ENCODE measurements around the gene WIPF2. TPM values are rescaled to one million over a fixed set of nuclear protein-coding genes. Genes with fewer than 3 reads are reported as not detected.

Gene WIPF2
- total RNA-seq, 2 experiments from 2014 or later: 18.4 to 23.6 TPM

GRCh38 chr17:40315206-40315605, 96.1 kb downstream of the WIPF2 start:
- intact Hi-C loops (cut with DNase I, micrococcal nuclease): no loop called here
- Mint-ChIP-seq H3K36me3 (ENCODE audit: low read depth) (peaks cover 2% of the 10 kb centered on the region), H3K27ac (no peak overlapping the region), H3K4me3 (no peak overlapping the region), H3K27me3 (no peaks in the 10 kb centered on the region), H3K9me3 (ENCODE audit: low read depth) (no peaks in the 10 kb centered on the region), H3K4me1 (peaks cover 63% of the 10 kb centered on the region)
- DNase-seq (no peak), ATAC-seq (no peak)
- ChIA-PET POLR2A (interaction anchor here (0.6 to 0.8 kb wide), 2 partner anchors 229 to 247 kb away, joined by 3 read pairs; no protein-coding TSS in a partner anchor), CTCF (interaction anchor here (0.6 to 3.3 kb wide), 8 partner anchors 8 to 239 kb away, joined by 3 to 25 read pairs (median 4); no protein-coding TSS in a partner anchor)

GRCh38 chr17:40315678-40316570, 96.8 kb downstream of the WIPF2 start:
- no peak for ATAC-seq
- H3K27ac Mint-ChIP-seq: no peak overlapping the region
- intact Hi-C loops (cut with DNase I, micrococcal nuclease): no loop called here

GRCh38 chr17:40316571-40317344, 97.7 kb downstream of the WIPF2 start:
- DNase-seq (no peak), ATAC-seq (no peak)
- POLR2A ChIA-PET: interaction anchor here (0.5 to 1.0 kb wide), 4 partner anchors 10 to 115 kb away, joined by 3 to 5 read pairs (median 4); no protein-coding TSS in a partner anchor
- H3K27me3 Mint-ChIP-seq: no peaks in the 10 kb centered on the region
- peaks cover 70% of the 10 kb centered on the region for H3K4me1 Mint-ChIP-seq
- H3K9me3 Mint-ChIP-seq (ENCODE audit: low read depth): no peaks in the 10 kb centered on the region
- H3K27ac Mint-ChIP-seq: no peak overlapping the region
- CTCF ChIA-PET: interaction anchor here (0.6 to 3.3 kb wide), 14 partner anchors 9 to 231 kb away, joined by 3 to 25 read pairs (median 4); partner anchors contain the start of gene CDC6
- H3K36me3 Mint-ChIP-seq (ENCODE audit: low read depth): peaks cover 2% of the 10 kb centered on the region
- intact Hi-C loops (cut with DNase I, micrococcal nuclease): no loop called here
- H3K4me3 Mint-ChIP-seq: peak overlapping the region; percentile 85

More at GRCh38 chr17:40315678-40316570, 96.8 kb downstream of the WIPF2 start:
- peaks cover 66% of the 10 kb centered on the region for H3K4me1 Mint-ChIP-seq
- ChIA-PET CTCF (interaction anchor here (0.6 to 3.3 kb wide), 9 partner anchors 8 to 240 kb away, joined by 3 to 25 read pairs (median 3); no protein-coding TSS in a partner anchor), POLR2A (interaction anchor here (0.5 to 0.8 kb wide), 3 partner anchors 27 to 246 kb away, joined by 3 read pairs; no protein-coding TSS in a partner anchor)
- no peaks in the 10 kb centered on the region for H3K9me3 Mint-ChIP-seq (ENCODE audit: low read depth)
- H3K36me3 Mint-ChIP-seq (ENCODE audit: low read depth): peaks cover 2% of the 10 kb centered on the region
- no peak overlapping the region for H3K4me3 Mint-ChIP-seq
- H3K27me3 Mint-ChIP-seq: no peaks in the 10 kb centered on the region
- DNase-seq: no peak

GRCh38 chr17:40317345-40317873, 98.3 kb downstream of the WIPF2 start:
- intact Hi-C loops (cut with DNase I, micrococcal nuclease): no loop called here
- H3K4me3 Mint-ChIP-seq: peak overlapping the region; percentile 85
- peak overlapping the region; percentile 53 for H3K27ac Mint-ChIP-seq
- H3K9me3 Mint-ChIP-seq (ENCODE audit: low read depth): no peaks in the 10 kb centered on the region
- peaks cover 70% of the 10 kb centered on the region for H3K4me1 Mint-ChIP-seq
- H3K27me3 Mint-ChIP-seq: no peaks in the 10 kb centered on the region
- no peak for ATAC-seq
- ChIA-PET CTCF (interaction anchor here (0.6 to 3.3 kb wide), 14 partner anchors 9 to 231 kb away, joined by 3 to 25 read pairs (median 4); partner anchors contain the start of gene CDC6), POLR2A (interaction anchor here (0.6 to 1.0 kb wide), 4 partner anchors 10 to 177 kb away, joined by 3 to 5 read pairs (median 4); no protein-coding TSS in a partner anchor)
- peaks cover 3% of the 10 kb centered on the region for H3K36me3 Mint-ChIP-seq (ENCODE audit: low read depth)
- DNase-seq: peak; percentile 72

GRCh38 chr17:40317880-40318829, 99.1 kb downstream of the WIPF2 start:
- no peaks in the 10 kb centered on the region for H3K9me3 Mint-ChIP-seq (ENCODE audit: low read depth)
- peaks cover 75% of the 10 kb centered on the region for H3K4me1 Mint-ChIP-seq
- ATAC-seq (peak; percentile 72), DNase-seq (peak; percentile 96)
- H3K36me3 Mint-ChIP-seq (ENCODE audit: low read depth): peaks cover 3% of the 10 kb centered on the region
- CTCF ChIA-PET: interaction anchor here (0.5 to 3.3 kb wide), 17 partner anchors 8 to 1793 kb away, joined by 3 to 25 read pairs (median 4); no protein-coding TSS in a partner anchor
- H3K27me3 Mint-ChIP-seq: no peaks in the 10 kb centered on the region
- H3K27ac Mint-ChIP-seq: peak overlapping the region; percentile 91
- POLR2A ChIA-PET: interaction anchor here (0.6 to 1.1 kb wide), 4 partner anchors 23 to 178 kb away, joined by 3 to 4 read pairs (median 3); no protein-coding TSS in a partner anchor
- intact Hi-C loops (cut with DNase I, micrococcal nuclease): loop anchor here (1.0 to 2.0 kb wide), 4 partner anchors 23 to 219 kb away; partner anchors contain the start of gene CDC6 (in 2 of the 2)
- H3K4me3 Mint-ChIP-seq: peak overlapping the region; percentile 85

GRCh38 chr17:40318830-40319391, 99.8 kb downstream of the WIPF2 start:
- H3K27me3 Mint-ChIP-seq: no peaks in the 10 kb centered on the region
- H3K9me3 Mint-ChIP-seq (ENCODE audit: low read depth): no peaks in the 10 kb centered on the region
- ATAC-seq: no peak
- DNase-seq: peak; percentile 40
- intact Hi-C loops (cut with DNase I, micrococcal nuclease): loop anchor here (1.0 to 2.0 kb wide), 4 partner anchors 22 to 220 kb away; partner anchors contain the start of gene CDC6 (in 2 of the 2)
- H3K4me1 Mint-ChIP-seq: peaks cover 77% of the 10 kb centered on the region
- ChIA-PET POLR2A (interaction anchor here (0.9 to 1.1 kb wide), 2 partner anchors 29 to 214 kb away, joined by 3 read pairs; no protein-coding TSS in a partner anchor), CTCF (interaction anchor here (0.5 to 2.6 kb wide), 8 partner anchors 9 to 1793 kb away, joined by 3 to 11 read pairs (median 4); no protein-coding TSS in a partner anchor)
- H3K27ac Mint-ChIP-seq: peak overlapping the region; percentile 91
- peaks cover 3% of the 10 kb centered on the region for H3K36me3 Mint-ChIP-seq (ENCODE audit: low read depth)
- H3K4me3 Mint-ChIP-seq: peak overlapping the region; percentile 85

- Mint-ChIP-seq H3K9me3 (ENCODE audit: low read depth) (no peaks in the 10 kb centered on the region), H3K4me1 (peaks cover 77% of the 10 kb centered on the region), H3K36me3 (ENCODE audit: low read depth) (peaks cover 3% of the 10 kb centered on the region), H3K4me3 (peak overlapping the region; percentile 85), H3K27ac (peak overlapping the region; percentile 91), H3K27me3 (no peaks in the 10 kb centered on the region)
- POLR2A ChIA-PET: interaction anchor here (0.9 to 1.1 kb wide), 2 partner anchors 30 to 213 kb away, joined by 3 read pairs; no protein-coding TSS in a partner anchor
- DNase-seq (peak; percentile 81), ATAC-seq (no peak)
- CTCF ChIA-PET: interaction anchor here (0.6 to 2.6 kb wide), 8 partner anchors 9 to 242 kb away, joined by 3 to 11 read pairs (median 3); no protein-coding TSS in a partner anchor
- intact Hi-C loops (cut with DNase I, micrococcal nuclease): loop anchor here (2.0 to 10.0 kb wide), 3 partner anchors 33 to 545 kb away; partner anchors contain the start of gene CDC6 (in 1 of the 2)
Observed at GRCh38 chr17:40319651-40320540, 100.8 kb downstream of the WIPF2 start.

- H3K27ac Mint-ChIP-seq: peak overlapping the region; percentile 91
- peaks cover 79% of the 10 kb centered on the region for H3K4me1 Mint-ChIP-seq
Observed at GRCh38 chr17:40320756-40321523, 101.8 kb downstream of the WIPF2 start.

More at GRCh38 chr17:40320756-40321523, 101.8 kb downstream of the WIPF2 start:
- Mint-ChIP-seq H3K36me3 (ENCODE audit: low read depth) (peaks cover 3% of the 10 kb centered on the region), H3K9me3 (ENCODE audit: low read depth) (no peaks in the 10 kb centered on the region), H3K27me3 (no peaks in the 10 kb centered on the region), H3K4me3 (peak overlapping the region; percentile 85)
- CTCF ChIA-PET: interaction anchor here (0.6 to 2.6 kb wide), 4 partner anchors 16 to 241 kb away, joined by 3 to 11 read pairs (median 4); no protein-coding TSS in a partner anchor
- no peak for ATAC-seq
- POLR2A ChIA-PET: interaction anchor here (0.6 kb wide), 1 partner anchor 328 kb away, joined by 3 read pairs; no protein-coding TSS in a partner anchor
- intact Hi-C loops (cut with DNase I, micrococcal nuclease): loop anchor here (5.0 to 10.0 kb wide), 2 partner anchors 221 to 546 kb away; no protein-coding TSS in a partner anchor
- DNase-seq: peak; percentile 47
